ENCODE results near the gene BICD2.

- TF ChIP-seq CTCF (IDR thresholded peaks at IDR 0.05): no peak
- no peak for TF ChIP-seq POLR2AphosphoS5 (IDR thresholded peaks at IDR 0.05)
- no peak for TF ChIP-seq POLR2A (IDR thresholded peaks at IDR 0.05)
Observed at GRCh38 chr9:92663951-92664350, 100.7 kb downstream of the BICD2 start.

Data from prostate gland (tissue), 2 donors.